Smooth muscle cell (in vitro differentiated cells): ENCODE measurements around the gene CXCL8. TPM values are rescaled to one million over a fixed set of nuclear protein-coding genes. Genes with fewer than 3 reads are reported as not detected.
A peak's percentile ranks its signal among the peaks of the same experiment; 100 is the strongest.

ENCODE experiments used
- DNase-seq: peaks from one replicate; lab custom pipeline; 2025; ENCODE audit not compliant: unreplicated experiment; lab: John Stamatoyannopoulos, UW
- H2AFZ ChIP-seq: fragments of 200-600 bp; sonication (generic); 2 replicates; pipeline ENCODE4 v1.6.0; 2016; ENCODE audit warnings: antibody characterized with exemption, low read depth, mild to moderate bottlenecking
- H3F3A ChIP-seq: fragments of 200-600 bp; sonication (generic); 2 replicates; pipeline ENCODE4 v1.6.0; 2017; ENCODE audit warnings: antibody characterized with exemption, low read depth
- H3K27ac ChIP-seq: fragments of 200-600 bp; sonication (generic); 2 replicates; pipeline ENCODE4 v1.5.1; 2016; ENCODE audit warnings: low read depth, mild to moderate bottlenecking
- H3K27me3 ChIP-seq: fragments of 200-600 bp; sonication (generic); 2 replicates; pipeline ENCODE4 v1.6.1; 2016; ENCODE audit warnings: low read depth, mild to moderate bottlenecking
- H3K36me3 ChIP-seq: fragments of 200-600 bp; sonication (generic); 2 replicates; pipeline ENCODE4 v1.5.1; 2016; ENCODE audit warnings: low read depth
- H3K4me1 ChIP-seq: fragments of 200-600 bp; sonication (generic); 2 replicates; pipeline ENCODE4 v1.5.1; 2016; ENCODE audit warnings: low read depth
- H3K4me2 ChIP-seq: fragments of 200-600 bp; sonication (generic); 2 replicates; pipeline ENCODE4 v1.6.0; 2016; ENCODE audit warnings: mild to moderate bottlenecking
- H3K4me3 ChIP-seq: fragments of 200-600 bp; sonication (generic); 2 replicates; pipeline ENCODE4 v1.5.1; 2016; ENCODE audit warnings: mild to moderate bottlenecking
- H3K79me2 ChIP-seq: fragments of 200-600 bp; sonication (generic); 2 replicates; pipeline ENCODE4 v1.6.0; 2016; ENCODE audit warnings: low read depth, mild to moderate bottlenecking
- H3K9ac ChIP-seq: fragments of 200-600 bp; sonication (generic); 2 replicates; pipeline ENCODE4 v1.6.0; 2016; ENCODE audit warnings: low read depth
- H3K9me3 ChIP-seq: fragments of 200-600 bp; sonication (generic); replicated peaks from 2 replicates; pipeline ENCODE4 v1.5.1; 2016; ENCODE audit warnings: low read depth
- H4K20me1 ChIP-seq: fragments of 200-600 bp; sonication (generic); 2 replicates; pipeline ENCODE4 v1.6.0; 2016; ENCODE audit warnings: low read depth
- WGBS: methylation state at CpG from one replicate; pipeline ENCODE4 v1.1.7; 2016; ENCODE audit warnings: low lambda C conversion rate; 5-methylcytosine and 5-hydroxymethylcytosine counted together
- polyA plus RNA-seq: library from polyadenylated mRNA; unstranded; fragments of >200 nt; fragmentation: Nextera tagmentation; extraction: Ambion mirVana; gene quantifications from 2 replicates; pipeline ENCODE4 v1.2.1, GENCODE V29; 2016
- total RNA-seq: library from RNA; depleted of rRNA; stranded (reverse); fragments of >200 nt; gene quantifications from 2 replicates; pipeline ENCODE4 v1.2.3, GENCODE V29; 2014
- TF ChIP-seq, protein P1 (sequence below): fragments of 200-600 bp; sonication (generic); IDR thresholded peaks from 2 replicates; pipeline ENCODE4 v1.5.1; 2017; ENCODE audit warnings: borderline replicate concordance, mild to moderate bottlenecking, antibody characterized with exemption; ENCODE audit not compliant: insufficient read depth, poor library complexity, severe bottlenecking

The CXCL8 gene
- total and polyA plus RNA-seq, 2 experiments from 2014 or later, result 8.7 to 37.9 TPM

DNA sequence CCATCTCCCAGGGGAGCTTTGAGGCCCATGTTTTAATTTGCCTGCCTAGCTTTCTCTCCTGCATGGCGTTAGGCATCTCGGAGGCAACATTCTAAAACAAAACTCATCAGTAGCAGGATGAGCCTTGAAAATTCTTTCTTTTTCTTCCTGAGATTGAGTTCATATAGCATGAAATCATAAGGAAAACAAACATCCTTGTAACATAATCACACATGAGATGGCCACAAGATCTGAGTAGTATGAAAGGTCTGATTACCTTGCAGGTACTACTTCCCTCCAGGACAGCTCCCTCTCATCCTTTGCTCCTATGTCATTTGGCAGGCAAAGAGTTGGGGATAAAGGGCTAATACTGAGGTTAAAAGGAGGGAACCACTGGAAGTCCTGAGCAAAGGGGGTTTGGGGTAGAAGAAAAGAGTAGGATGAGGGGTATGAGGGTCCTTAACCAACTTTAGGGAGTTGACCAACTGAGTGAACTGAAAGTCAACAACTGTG is 37.5 kb upstream of the CXCL8 start:
- Histone ChIP-seq H3F3A (peaks cover 9% of the 10 kb centered on the region), H3K9me3 (no peaks in the 10 kb centered on the region), H3K4me1 (peaks cover 8% of the 10 kb centered on the region), H3K27ac (no peak overlapping the region), H3K36me3 (no peaks in the 10 kb centered on the region), H3K4me2 (no peak overlapping the region), H3K27me3 (no peaks in the 10 kb centered on the region), H4K20me1 (no peaks in the 10 kb centered on the region), H3K79me2 (no peaks in the 10 kb centered on the region), H2AFZ (no peak overlapping the region), H3K9ac (no peak overlapping the region), H3K4me3 (no peak overlapping the region)
- TF ChIP-seq, protein P1, sequence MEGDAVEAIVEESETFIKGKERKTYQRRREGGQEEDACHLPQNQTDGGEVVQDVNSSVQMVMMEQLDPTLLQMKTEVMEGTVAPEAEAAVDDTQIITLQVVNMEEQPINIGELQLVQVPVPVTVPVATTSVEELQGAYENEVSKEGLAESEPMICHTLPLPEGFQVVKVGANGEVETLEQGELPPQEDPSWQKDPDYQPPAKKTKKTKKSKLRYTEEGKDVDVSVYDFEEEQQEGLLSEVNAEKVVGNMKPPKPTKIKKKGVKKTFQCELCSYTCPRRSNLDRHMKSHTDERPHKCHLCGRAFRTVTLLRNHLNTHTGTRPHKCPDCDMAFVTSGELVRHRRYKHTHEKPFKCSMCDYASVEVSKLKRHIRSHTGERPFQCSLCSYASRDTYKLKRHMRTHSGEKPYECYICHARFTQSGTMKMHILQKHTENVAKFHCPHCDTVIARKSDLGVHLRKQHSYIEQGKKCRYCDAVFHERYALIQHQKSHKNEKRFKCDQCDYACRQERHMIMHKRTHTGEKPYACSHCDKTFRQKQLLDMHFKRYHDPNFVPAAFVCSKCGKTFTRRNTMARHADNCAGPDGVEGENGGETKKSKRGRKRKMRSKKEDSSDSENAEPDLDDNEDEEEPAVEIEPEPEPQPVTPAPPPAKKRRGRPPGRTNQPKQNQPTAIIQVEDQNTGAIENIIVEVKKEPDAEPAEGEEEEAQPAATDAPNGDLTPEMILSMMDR, result no peak
- WGBS, result 92% methylated on average over 2 of the region's 2 CpGs
- no peak for DNase-seq

DNA sequence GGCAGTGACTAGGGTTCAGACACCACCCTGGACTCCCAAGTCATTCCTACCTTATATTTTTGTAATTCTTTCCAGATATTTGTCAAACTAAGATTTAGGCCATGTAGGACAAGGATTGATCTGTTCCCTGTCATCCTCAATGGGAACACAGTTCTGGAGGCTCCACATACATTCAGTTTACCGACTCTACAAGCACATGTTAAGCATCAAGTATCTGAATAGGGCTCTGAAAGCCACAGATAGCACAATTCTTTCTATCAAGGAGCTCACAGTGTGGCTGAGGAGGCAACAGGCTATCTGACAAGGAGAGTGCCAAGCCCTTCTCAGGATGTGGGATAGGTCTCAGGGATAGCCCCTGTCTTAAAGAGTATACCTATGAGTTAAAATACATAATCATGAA is 37.0 kb upstream of the CXCL8 start:
- Histone ChIP-seq H3F3A (peaks cover 14% of the 10 kb centered on the region), H2AFZ (no peak overlapping the region), H3K4me1 (peaks cover 12% of the 10 kb centered on the region), H4K20me1 (no peaks in the 10 kb centered on the region), H3K9ac (no peak overlapping the region), H3K4me2 (no peak overlapping the region), H3K27ac (no peak overlapping the region), H3K27me3 (no peaks in the 10 kb centered on the region), H3K9me3 (no peaks in the 10 kb centered on the region), H3K4me3 (no peak overlapping the region), H3K36me3 (no peaks in the 10 kb centered on the region), H3K79me2 (no peaks in the 10 kb centered on the region)
- TF ChIP-seq, protein P1, result no peak
- DNase-seq, result no peak
- 88% methylated on average over 1 of the region's 1 CpG for WGBS

DNA sequence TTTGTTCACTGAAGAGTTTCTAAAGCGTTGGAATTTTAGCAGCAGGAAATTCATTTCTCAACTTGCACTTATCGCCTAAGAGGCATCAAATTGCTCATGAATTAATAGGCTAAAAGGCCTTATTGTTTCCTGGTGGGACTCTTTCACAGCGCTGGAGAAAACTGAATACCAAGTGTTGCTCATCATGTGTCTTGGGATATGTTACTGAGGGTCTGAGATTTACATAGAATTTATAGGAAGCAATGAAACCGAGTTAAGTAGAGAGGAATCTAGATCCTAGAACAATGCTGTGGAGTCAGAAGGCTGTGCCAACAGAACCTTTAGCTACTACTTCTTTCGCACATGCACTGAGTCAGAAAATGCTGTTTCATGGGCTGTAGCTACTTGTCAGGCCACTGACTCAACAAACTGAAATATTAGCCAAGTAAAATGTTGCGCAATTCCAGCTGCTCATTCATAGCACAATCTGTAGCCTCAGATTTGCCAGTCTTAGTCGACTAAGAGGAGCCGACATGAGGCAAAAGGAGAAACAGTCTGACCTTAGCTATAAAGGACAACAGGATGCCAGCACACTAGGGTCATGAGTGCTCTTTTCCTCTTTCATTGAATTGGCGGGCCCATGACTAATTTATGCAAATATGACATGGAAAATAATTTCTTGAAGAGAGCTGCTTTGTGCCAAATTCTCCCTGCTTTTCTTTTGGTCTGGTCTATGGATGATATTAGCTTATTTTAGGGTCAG is 35.9 kb upstream of the CXCL8 start:
- Histone ChIP-seq H3F3A (peaks cover 17% of the 10 kb centered on the region), H3K27ac (peak overlapping the region; percentile 77), H3K36me3 (no peaks in the 10 kb centered on the region), H2AFZ (no peak overlapping the region), H3K9me3 (no peaks in the 10 kb centered on the region), H3K4me1 (peaks cover 13% of the 10 kb centered on the region), H4K20me1 (no peaks in the 10 kb centered on the region), H3K9ac (peak overlapping the region; percentile 22), H3K27me3 (no peaks in the 10 kb centered on the region), H3K4me3 (no peak overlapping the region), H3K4me2 (peak overlapping the region; percentile 55), H3K79me2 (no peaks in the 10 kb centered on the region)
- TF ChIP-seq, protein P1, result no peak
- DNase-seq, result no peak
- WGBS, result 32% methylated on average over 9 of the region's 9 CpGs

DNA sequence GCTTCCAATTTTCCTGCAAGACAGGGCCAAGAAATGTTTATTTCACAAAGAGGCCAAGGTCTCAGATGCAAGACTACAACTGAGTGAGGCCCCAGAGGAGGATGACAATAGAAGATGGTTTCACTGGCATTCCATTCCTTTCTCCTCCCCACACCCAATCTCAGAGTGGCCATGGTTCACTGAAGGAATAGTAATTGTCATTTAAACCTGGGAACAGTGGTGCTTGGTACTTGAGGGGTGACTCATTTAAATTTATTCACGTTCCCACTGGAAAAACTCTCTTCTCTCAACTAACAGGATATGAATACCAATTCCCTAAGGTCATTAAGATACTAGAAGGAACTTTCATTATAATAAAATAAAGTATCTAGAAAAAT is 35.3 kb upstream of the CXCL8 start:
- no peak overlapping the region for H3K4me3 ChIP-seq
- H2AFZ ChIP-seq, result no peak overlapping the region
- TF ChIP-seq, protein P1, result no peak
- no peaks in the 10 kb centered on the region for H3K27me3 ChIP-seq
- H3K9ac ChIP-seq, result no peak overlapping the region
- no peaks in the 10 kb centered on the region for H3K36me3 ChIP-seq
- WGBS, result 12% methylated on average over 1 of the region's 1 CpG
- H4K20me1 ChIP-seq, result no peaks in the 10 kb centered on the region
- peak overlapping the region; percentile 77 for H3K27ac ChIP-seq
- peak overlapping the region; percentile 48 for H3K4me2 ChIP-seq
- DNase-seq, result no peak
- H3K9me3 ChIP-seq, result no peaks in the 10 kb centered on the region
- peaks cover 17% of the 10 kb centered on the region for H3F3A ChIP-seq
- H3K79me2 ChIP-seq, result no peaks in the 10 kb centered on the region
- peaks cover 13% of the 10 kb centered on the region for H3K4me1 ChIP-seq
